Stimulated activated naive CD4-positive, alpha-beta T cell treated with Interleukin-2 at 50 U/mL for 16 hours (primary cell): ENCODE data around the gene NIPSNAP3A.

ENCODE experiments used
- DNase-seq: peaks from one replicate; lab custom pipeline; 2025; lab: John Stamatoyannopoulos, UW

Gene NIPSNAP3A

GRCh38 chr9:104774831-104775573 is 27.5 kb downstream of the NIPSNAP3A start:
- DNase-seq, result no peak

DNA sequence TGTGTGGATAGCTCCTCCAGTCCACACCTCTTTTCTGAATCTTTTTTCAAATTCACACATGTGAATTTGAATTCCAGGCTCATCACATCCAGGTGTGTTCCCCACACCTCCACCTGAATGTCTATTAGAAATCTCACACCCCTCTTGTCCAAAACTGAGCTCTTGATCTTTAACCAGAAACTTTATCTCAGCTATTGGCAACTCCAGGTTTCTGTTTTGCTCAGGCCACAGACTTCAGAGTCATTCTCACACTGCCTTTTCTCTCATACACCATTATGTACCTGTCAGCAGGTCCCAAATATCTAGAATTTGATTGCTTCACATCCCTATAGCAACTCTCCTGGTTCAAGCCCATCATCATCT is 28.1 kb downstream of the NIPSNAP3A start:
- DNase-seq, result no peak

GRCh38 chr9:104775976-104776375 is 28.5 kb downstream of the NIPSNAP3A start:
- DNase-seq, result no peak

GRCh38 chr9:104776797-104777196 is 29.3 kb downstream of the NIPSNAP3A start:
- no peak for DNase-seq

GRCh38 chr9:104778802-104779201 is 31.3 kb downstream of the NIPSNAP3A start:
- DNase-seq, result no peak

DNA sequence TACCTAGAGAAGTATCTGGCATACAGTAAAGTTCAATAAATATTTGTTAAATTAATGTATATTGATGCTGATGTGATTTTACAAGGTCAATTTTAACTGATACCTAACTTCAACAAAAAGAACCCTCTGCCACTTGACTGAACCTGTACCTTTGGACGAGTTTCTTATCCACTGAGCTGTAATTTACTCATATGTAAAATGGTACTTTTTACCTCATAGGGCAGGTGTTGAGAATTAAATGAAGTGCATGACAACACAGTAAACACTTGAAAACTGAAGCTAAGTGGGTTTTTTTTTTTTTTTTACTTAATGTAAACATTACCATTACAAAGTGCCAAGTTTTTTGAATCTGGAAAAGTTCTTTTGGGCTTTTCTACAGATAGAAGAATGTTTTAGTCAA is 31.9 kb downstream of the NIPSNAP3A start:
- no peak for DNase-seq

- DNase-seq, result no peak
These were observed 32.6 kb downstream of the NIPSNAP3A start for GRCh38 chr9:104779946-104780535.

DNA sequence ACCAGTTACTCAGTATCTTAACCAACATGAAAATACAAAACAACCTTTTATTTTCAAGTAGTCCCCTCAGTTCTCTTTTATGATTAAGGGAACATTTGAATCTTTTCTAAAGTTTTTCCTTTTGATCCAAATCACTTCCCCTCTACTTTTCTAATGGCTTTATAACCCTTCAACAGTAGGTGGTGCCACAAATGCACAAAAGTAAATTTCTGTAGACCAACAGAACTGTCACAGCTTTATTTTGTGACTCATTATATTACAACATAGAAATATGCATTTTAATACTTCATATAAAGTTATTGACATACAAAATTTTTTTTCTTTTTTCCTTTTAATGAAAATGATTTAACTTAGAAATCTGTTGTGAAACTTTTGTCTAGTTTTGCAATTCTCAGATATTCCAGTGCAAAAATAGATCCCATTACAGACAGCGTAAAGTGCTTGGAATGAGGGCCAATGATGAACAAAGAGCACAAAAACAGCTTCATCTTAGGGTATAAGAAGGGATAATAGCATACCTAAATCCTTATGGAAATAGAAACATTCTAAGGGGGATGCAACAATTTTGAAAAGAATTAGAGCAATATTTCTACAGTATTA is 33.4 kb downstream of the NIPSNAP3A start:
- no peak for DNase-seq

GRCh38 chr9:104783588-104783987 is 36.1 kb downstream of the NIPSNAP3A start:
- no peak for DNase-seq

- DNase-seq, result no peak
These were observed 36.6 kb downstream of the NIPSNAP3A start for GRCh38 chr9:104784098-104784497.

GRCh38 chr9:104786293-104786692 is 38.8 kb downstream of the NIPSNAP3A start:
- no peak for DNase-seq

- DNase-seq, result no peak
These were observed 40.0 kb downstream of the NIPSNAP3A start for GRCh38 chr9:104787306-104788015.

- no peak for DNase-seq
These were observed 40.8 kb downstream of the NIPSNAP3A start for GRCh38 chr9:104788251-104788650.

DNA sequence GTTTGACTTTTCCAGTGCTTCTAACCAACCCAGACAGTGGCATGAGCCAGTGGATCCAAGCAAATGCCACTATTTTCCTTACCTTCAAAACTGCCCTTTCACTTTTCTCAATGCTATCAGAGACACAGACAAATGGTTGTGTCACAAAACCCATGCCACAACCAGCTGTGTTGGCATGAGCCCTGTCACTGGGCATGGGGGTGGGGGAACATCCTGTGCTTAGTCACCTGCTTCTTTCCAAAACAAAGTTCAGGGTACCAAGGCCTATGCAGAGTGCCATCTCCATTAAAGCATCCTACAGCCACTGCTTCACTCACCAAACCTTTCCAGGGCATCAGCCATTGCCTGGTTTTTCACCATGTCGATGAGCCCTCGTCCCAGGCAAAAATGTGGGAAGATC is 46.6 kb downstream of the NIPSNAP3A start:
- DNase-seq, result no peak

GRCh38 chr9:104795082-104795481 is 47.6 kb downstream of the NIPSNAP3A start:
- no peak for DNase-seq

GRCh38 chr9:104795857-104796256 is 48.4 kb downstream of the NIPSNAP3A start:
- no peak for DNase-seq

- no peak for DNase-seq
These were observed 50.9 kb downstream of the NIPSNAP3A start for GRCh38 chr9:104798209-104798995.

DNA sequence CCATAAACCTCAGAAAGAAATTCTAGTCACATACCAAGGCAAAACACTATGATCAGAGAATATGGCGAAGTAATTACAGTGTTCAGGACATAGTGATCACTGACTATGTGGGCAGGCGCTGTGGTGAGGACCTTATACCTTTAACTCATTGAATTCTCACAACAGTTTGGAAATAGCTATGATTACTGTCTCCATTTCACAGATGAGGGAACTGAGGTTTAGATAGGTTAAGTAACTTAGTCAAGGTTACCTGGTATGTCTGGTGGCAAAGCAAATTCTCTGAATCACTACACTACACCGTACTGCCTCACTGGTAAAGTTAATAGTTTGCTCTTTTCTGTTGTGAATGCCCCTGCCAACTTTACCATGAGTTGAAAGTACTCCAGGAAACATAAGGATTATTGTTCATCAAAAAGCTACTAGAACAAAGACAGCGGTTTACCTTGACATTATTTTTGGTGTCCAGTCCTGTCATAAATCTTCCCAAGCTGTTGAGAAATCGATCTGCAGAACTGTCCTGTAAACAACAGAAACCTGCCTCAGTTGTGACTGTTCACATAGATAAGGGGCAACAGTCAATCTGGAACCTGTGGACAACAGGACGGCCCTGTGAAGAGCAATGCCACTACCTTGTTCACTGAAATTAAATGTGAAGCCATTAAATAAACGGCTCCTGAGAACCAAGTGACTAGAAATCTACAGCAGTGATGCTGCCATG is 52.7 kb downstream of the NIPSNAP3A start:
- DNase-seq, result no peak

DNA sequence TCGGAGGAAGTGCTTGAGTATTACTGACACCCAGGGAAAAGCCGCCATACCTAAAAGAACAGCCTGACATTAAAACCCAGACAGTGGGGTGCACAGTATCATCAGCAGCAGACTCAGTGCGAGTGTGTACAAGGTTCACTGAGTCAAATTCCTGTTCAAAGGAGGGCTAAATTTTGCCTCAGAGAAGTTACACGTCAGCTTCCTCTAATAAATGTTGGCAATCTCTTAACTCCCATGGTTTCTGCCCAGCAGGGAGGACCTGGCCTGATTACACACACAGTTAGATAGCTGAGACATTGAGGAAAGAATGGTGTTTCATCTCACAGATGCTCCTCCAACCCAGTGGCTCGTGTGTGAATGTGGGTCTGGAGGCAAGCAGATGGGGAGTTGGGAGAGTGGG is 54.6 kb downstream of the NIPSNAP3A start:
- DNase-seq, result no peak

DNA sequence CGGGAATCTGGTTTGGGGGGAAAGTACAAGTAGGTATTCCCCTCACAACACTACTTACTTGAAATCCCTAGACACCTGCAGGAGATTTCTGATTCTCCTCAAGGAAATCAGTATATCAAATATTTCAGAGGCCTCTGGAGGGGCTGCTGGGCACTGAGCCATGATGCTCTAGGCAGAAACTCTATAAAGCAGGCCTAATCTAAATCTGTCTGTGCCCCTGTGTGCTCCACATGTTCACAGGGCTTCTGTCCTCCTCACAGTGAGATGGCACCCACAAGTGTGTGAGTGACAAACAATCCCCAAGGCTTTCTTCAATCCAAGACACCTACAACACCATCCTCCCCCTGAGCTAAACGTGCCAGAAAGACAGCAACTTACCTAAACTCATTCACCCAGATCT is 55.4 kb downstream of the NIPSNAP3A start:
- no peak for DNase-seq

- no peak for DNase-seq
These were observed 58.0 kb downstream of the NIPSNAP3A start for GRCh38 chr9:104805441-104805840.
